GM23248 (cell line): Measurements from ENCODE around the gene ERC2. TPM values are rescaled to one million over a fixed set of nuclear protein-coding genes. Genes with fewer than 3 reads are reported as not detected.

Experiments used
- DNase-seq: peaks from one replicate; pipeline ENCODE4 v3.0.0-alpha.2; 2015
- H2AFZ ChIP-seq: fragments of 200-600 bp; sonication (generic); 2 replicates; pipeline ENCODE4 v1.6.1; 2016; ENCODE audit warnings: antibody characterized with exemption
- H3F3A ChIP-seq: fragments of 200-600 bp; sonication (generic); 2 replicates; pipeline ENCODE4 v1.6.1; 2016; ENCODE audit warnings: mild to moderate bottlenecking, antibody characterized with exemption, mixed run types; ENCODE audit not compliant: insufficient read depth
- H3K27ac ChIP-seq: fragments of 200-600 bp; sonication (generic); 2 replicates; pipeline ENCODE4 v1.5.1; 2016; ENCODE audit warnings: mild to moderate bottlenecking
- H3K27me3 ChIP-seq: fragments of 200-600 bp; sonication (generic); replicated peaks from 2 replicates; pipeline ENCODE4 v1.6.1; 2016; ENCODE audit warnings: mild to moderate bottlenecking; ENCODE audit not compliant: insufficient read depth
- H3K36me3 ChIP-seq: fragments of 200-600 bp; sonication (generic); 2 replicates; pipeline ENCODE4 v1.6.1; 2016; ENCODE audit warnings: low read depth, mild to moderate bottlenecking
- H3K4me1 ChIP-seq: fragments of 200-600 bp; sonication (generic); 2 replicates; pipeline ENCODE4 v1.6.1; 2016; ENCODE audit warnings: mild to moderate bottlenecking; ENCODE audit not compliant: insufficient read depth
- H3K4me2 ChIP-seq: fragments of 200-600 bp; sonication (generic); one replicate; pipeline ENCODE4 v1.6.1; 2016; ENCODE audit warnings: mild to moderate bottlenecking; ENCODE audit not compliant: unreplicated experiment
- H3K4me3 ChIP-seq: fragments of 200-600 bp; sonication (generic); 2 replicates; pipeline ENCODE4 v1.5.1; 2016; ENCODE audit warnings: mild to moderate bottlenecking
- H3K79me2 ChIP-seq: fragments of 200-600 bp; sonication (generic); 2 replicates; pipeline ENCODE4 v1.6.1; 2016; ENCODE audit warnings: mild to moderate bottlenecking; ENCODE audit not compliant: insufficient read depth
- H3K9ac ChIP-seq: fragments of 200-600 bp; sonication (generic); 2 replicates; pipeline ENCODE4 v1.6.1; 2016; ENCODE audit warnings: mild to moderate bottlenecking
- H3K9me2 ChIP-seq: fragments of 200-600 bp; sonication (generic); 2 replicates; pipeline ENCODE4 v1.6.1; 2016; ENCODE audit warnings: mixed run types, mild to moderate bottlenecking, moderate library complexity; ENCODE audit not compliant: insufficient read depth
- H3K9me3 ChIP-seq: fragments of 200-600 bp; sonication (generic); one replicate; pipeline ENCODE4 v1.6.1; 2017; ENCODE audit warnings: low read depth
- H4K20me1 ChIP-seq: fragments of 200-600 bp; sonication (generic); 2 replicates; pipeline ENCODE4 v1.6.0; 2016; ENCODE audit not compliant: insufficient read depth
- EZH2 ChIP-seq: fragments of 200-600 bp; sonication (generic); IDR thresholded peaks from 2 replicates; pipeline ENCODE4 v1.6.1; 2018; ENCODE audit warnings: antibody characterized with exemption, mild to moderate bottlenecking; ENCODE audit not compliant: insufficient read depth, poor library complexity, severe bottlenecking
- EZH2phosphoT487 ChIP-seq: fragments of 200-600 bp; sonication (generic); IDR thresholded peaks from 2 replicates; pipeline ENCODE4 v1.6.1; 2018; ENCODE audit warnings: antibody characterized with exemption, moderate library complexity, mild to moderate bottlenecking, low read depth; ENCODE audit not compliant: insufficient read depth
- WGBS, 2 experiments: methylation state at CpG; one replicate each; pipeline ENCODE4 v1.1.6; 2015 to 2017; ENCODE audit warnings: low lambda C conversion rate in 2 of 2, low coverage in 1 of 2; ENCODE audit errors: missing lambda C conversion rate in 2 of 2; 5-methylcytosine and 5-hydroxymethylcytosine counted together
- in situ Hi-C: fragments of 300-500 bp; cut with MboI; formaldehyde crosslinking; loops from 2 replicates; pipeline ENCODE4 v1.15.0; 2020
- polyA plus RNA-seq: library from polyadenylated mRNA; unstranded; fragments of >200 nt; fragmentation: Nextera tagmentation; extraction: Ambion mirVana; gene quantifications from 2 replicates; pipeline ENCODE4 v1.2.1, GENCODE V29; 2016
- total RNA-seq: library from RNA; depleted of rRNA; stranded (reverse); fragments of >200 nt; shearing (Covaris generic); gene quantifications from 2 replicates; pipeline ENCODE4 v1.2.3, GENCODE V29; 2014

The ERC2 gene
- total and polyA plus RNA-seq, 2 experiments from 2014 or later: not detected

DNA sequence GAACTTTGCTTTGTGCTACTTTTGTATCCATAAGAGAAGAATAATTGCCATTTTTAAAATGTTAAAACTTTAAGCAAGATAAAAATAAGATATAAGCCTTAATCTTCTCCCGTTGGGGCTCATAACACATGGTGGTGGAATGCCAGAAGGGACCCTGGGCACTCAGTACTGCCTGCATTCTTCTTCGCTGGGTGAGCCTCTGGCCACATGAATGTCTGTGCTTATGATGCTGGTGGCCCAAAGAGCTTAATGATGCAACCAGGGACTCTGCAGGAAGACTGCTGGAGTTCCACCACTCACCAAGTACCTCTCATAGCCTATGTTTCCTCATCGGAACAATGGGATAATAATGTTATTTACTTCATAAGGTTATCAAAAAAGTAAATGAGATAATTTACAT is 103.6 kb downstream of the ERC2 start:
- 0 out of 2 replicates have a peak, but pooled peaks cover 4% of the 10 kb centered on the region for H3K27me3 ChIP-seq
- no peak overlapping the region for H2AFZ ChIP-seq
- WGBS, 2 experiments: 39 to 48% methylated on average over 3 of the region's 3 CpGs
- no peaks in the 10 kb centered on the region for H3F3A ChIP-seq
- no peaks in the 10 kb centered on the region for H4K20me1 ChIP-seq
- no peak overlapping the region for H3K4me2 ChIP-seq
- no peak overlapping the region for H3K27ac ChIP-seq
- no peaks in the 10 kb centered on the region for H3K36me3 ChIP-seq
- DNase-seq: no peak
- H3K9ac ChIP-seq: no peak overlapping the region
- in situ Hi-C loops: no loop called here
- H3K4me3 ChIP-seq: no peak overlapping the region
- H3K4me1 ChIP-seq: no peaks in the 10 kb centered on the region
- no peaks in the 10 kb centered on the region for H3K9me2 ChIP-seq
- H3K9me3 ChIP-seq: no peaks in the 10 kb centered on the region
- TF ChIP-seq EZH2 (no peak), EZH2phosphoT487 (no peak)
- H3K79me2 ChIP-seq: no peaks in the 10 kb centered on the region

DNA sequence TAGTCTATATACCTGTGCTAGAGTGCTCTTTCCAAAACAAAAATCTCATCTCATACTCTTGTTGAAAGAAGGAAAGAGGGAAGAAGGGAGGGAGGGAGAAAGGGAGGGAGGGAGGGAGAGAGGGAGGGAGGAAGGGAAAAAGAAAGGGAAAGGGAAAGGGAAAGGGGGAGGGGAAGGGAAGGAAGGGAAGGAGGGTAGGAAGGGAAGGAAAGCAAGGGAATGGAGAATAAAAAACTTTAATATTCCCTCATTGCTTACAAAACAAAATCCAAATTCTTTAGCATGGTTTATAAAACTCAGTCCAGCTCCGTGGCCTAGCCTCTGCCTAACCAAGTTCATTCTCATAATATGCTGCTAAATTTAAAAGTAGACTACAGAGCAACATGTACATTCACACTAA is 104.5 kb downstream of the ERC2 start:
- no peak for DNase-seq
- Histone ChIP-seq H3K27ac (no peak overlapping the region), H3K27me3 (0 out of 2 replicates have a peak, but pooled peaks cover 4% of the 10 kb centered on the region), H3F3A (no peaks in the 10 kb centered on the region), H3K4me2 (no peak overlapping the region), H3K4me1 (no peaks in the 10 kb centered on the region), H4K20me1 (no peaks in the 10 kb centered on the region), H2AFZ (no peak overlapping the region), H3K9ac (no peak overlapping the region), H3K36me3 (no peaks in the 10 kb centered on the region), H3K4me3 (no peak overlapping the region), H3K79me2 (no peaks in the 10 kb centered on the region), H3K9me2 (no peaks in the 10 kb centered on the region), H3K9me3 (no peaks in the 10 kb centered on the region)
- TF ChIP-seq EZH2phosphoT487 (no peak), EZH2 (no peak)
- in situ Hi-C loops: no loop called here
- WGBS, 2 experiments: 9 to 13% methylated on average over 1 of the region's 1 CpG

DNA sequence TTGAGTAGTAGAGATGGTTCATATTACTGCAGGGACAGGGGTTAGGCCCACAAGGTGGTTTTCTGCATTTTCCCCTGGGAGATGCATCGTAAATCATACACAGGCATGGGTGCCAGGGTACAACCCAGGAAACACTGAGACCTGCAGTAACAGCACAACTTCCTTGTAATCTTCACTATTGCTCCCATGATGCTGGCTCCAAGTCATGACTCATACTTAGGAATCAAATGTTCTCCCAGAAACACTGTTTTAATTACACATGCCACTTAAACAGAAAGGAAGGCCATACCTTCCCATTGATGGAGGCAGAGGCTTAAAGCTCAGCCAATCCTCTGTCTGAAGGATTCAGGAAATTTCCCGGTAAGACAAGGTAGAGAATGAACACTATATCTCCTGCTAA is 106.5 kb downstream of the ERC2 start:
- Histone ChIP-seq H3K4me2 (no peak overlapping the region), H3K27ac (no peak overlapping the region), H3K9me3 (no peaks in the 10 kb centered on the region), H3K9ac (no peak overlapping the region), H3K27me3 (0 out of 2 replicates have a peak, but pooled peaks cover 4% of the 10 kb centered on the region), H2AFZ (no peak overlapping the region), H3K79me2 (no peaks in the 10 kb centered on the region), H4K20me1 (no peaks in the 10 kb centered on the region), H3K4me1 (no peaks in the 10 kb centered on the region), H3F3A (no peaks in the 10 kb centered on the region), H3K4me3 (no peak overlapping the region), H3K9me2 (no peaks in the 10 kb centered on the region), H3K36me3 (no peaks in the 10 kb centered on the region)
- DNase-seq: no peak
- TF ChIP-seq EZH2phosphoT487: no peak
- in situ Hi-C loops: no loop called here
- 34 to 50% methylated on average over 2 of the region's 2 CpGs for WGBS, 2 experiments

DNA sequence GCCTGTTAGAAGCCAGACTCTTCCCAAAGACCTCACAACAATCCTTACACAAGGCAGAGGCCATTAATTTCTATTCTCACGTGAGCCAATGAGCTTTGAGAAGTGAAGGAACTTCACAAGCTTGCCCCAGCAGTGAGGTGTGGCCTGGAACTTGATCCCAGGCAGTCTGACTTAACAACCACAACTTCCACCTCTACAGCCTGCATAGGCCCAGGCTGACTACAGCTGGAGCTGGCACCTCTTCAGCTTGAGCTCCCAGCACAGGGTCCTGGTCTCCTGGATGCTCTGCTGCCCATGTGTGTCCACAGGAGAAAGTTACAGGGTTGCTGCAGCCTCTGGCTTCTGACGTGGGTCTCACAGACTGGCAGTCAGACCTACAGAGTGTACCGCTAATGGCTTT is 111.0 kb downstream of the ERC2 start:
- H4K20me1 ChIP-seq: no peaks in the 10 kb centered on the region
- H3K9me3 ChIP-seq: no peaks in the 10 kb centered on the region
- 28 to 29% methylated on average over 3 of the region's 3 CpGs for WGBS, 2 experiments
- no peaks in the 10 kb centered on the region for H3F3A ChIP-seq
- in situ Hi-C loops: no loop called here
- H3K27me3 ChIP-seq: no peaks in the 10 kb centered on the region
- H3K9me2 ChIP-seq: no peaks in the 10 kb centered on the region
- no peak overlapping the region for H2AFZ ChIP-seq
- no peak overlapping the region for H3K4me2 ChIP-seq
- H3K4me1 ChIP-seq: no peaks in the 10 kb centered on the region
- H3K9ac ChIP-seq: no peak overlapping the region
- no peak for TF ChIP-seq EZH2
- H3K4me3 ChIP-seq: no peak overlapping the region
- no peak overlapping the region for H3K27ac ChIP-seq
- no peaks in the 10 kb centered on the region for H3K79me2 ChIP-seq
- DNase-seq: no peak
- no peaks in the 10 kb centered on the region for H3K36me3 ChIP-seq

DNA sequence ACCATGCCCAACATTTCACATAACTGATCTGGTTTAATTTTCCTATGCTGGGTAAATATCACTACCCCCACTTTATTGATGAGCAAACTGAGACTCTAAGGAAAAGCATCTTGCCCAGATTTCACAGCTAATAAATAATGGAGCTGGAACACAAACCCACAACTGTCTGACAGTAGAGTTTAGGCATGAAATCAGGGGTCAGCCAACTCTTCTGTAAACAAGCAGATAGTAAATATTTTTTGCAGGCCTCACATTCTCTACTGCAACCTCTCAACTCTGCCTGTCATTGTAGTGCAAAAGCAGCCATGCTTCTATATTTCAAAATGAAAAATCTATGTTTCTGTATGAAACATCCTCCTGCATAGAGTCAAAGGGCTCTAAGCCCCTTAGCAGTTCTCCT is 111.5 kb downstream of the ERC2 start:
- Histone ChIP-seq H3F3A (no peaks in the 10 kb centered on the region), H3K27me3 (no peaks in the 10 kb centered on the region), H3K9me3 (no peaks in the 10 kb centered on the region), H2AFZ (no peak overlapping the region), H3K9ac (no peak overlapping the region), H3K4me3 (no peak overlapping the region), H3K4me1 (no peaks in the 10 kb centered on the region), H3K79me2 (no peaks in the 10 kb centered on the region), H3K4me2 (no peak overlapping the region), H3K9me2 (no peaks in the 10 kb centered on the region), H3K27ac (no peak overlapping the region), H4K20me1 (no peaks in the 10 kb centered on the region), H3K36me3 (no peaks in the 10 kb centered on the region)
- DNase-seq: no peak
- no peak for TF ChIP-seq EZH2
- TF ChIP-seq EZH2phosphoT487: no peak
- in situ Hi-C loops: no loop called here
